GM21576 (cell line): ENCODE results near the gene USP47.
"Not testable (repeated sequence)": the region's sequence is repeated elsewhere in the genome, so short reads cannot be mapped to it uniquely, and the experiment has no call there.

Experiments used
- ATAC-seq: cut with Tn5 transposase; IDR thresholded peaks from one replicate; pipeline ENCODE4 v1.9.1; 2021; ENCODE audit warnings: mild to moderate bottlenecking, moderate library complexity; ENCODE audit not compliant: unreplicated experiment

The USP47 gene

GRCh38 chr11:11821899-11822298 is 19.9 kb upstream of the USP47 start:
- no peak for ATAC-seq

- no peak for ATAC-seq
These were observed 18.8 kb upstream of the USP47 start for GRCh38 chr11:11822946-11823345.

GRCh38 chr11:11826260-11826659 is 15.5 kb upstream of the USP47 start:
- no peak for ATAC-seq

GRCh38 chr11:11827272-11827671 is 14.5 kb upstream of the USP47 start:
- ATAC-seq, result no peak

GRCh38 chr11:11831406-11831805 is 10.4 kb upstream of the USP47 start:
- not testable (repeated sequence) for ATAC-seq

GRCh38 chr11:11836676-11837231 is 5.0 kb upstream of the USP47 start:
- no peak for ATAC-seq

- no peak for ATAC-seq
These were observed 2.1 kb upstream of the USP47 start for GRCh38 chr11:11839718-11840117.

GRCh38 chr11:11841116-11841722 is 553 bp upstream of the USP47 start:
- ATAC-seq, result peak; percentile 31

GRCh38 chr11:11842421-11843008 is 743 bp downstream of the USP47 start:
- ATAC-seq, result peak; percentile 44

- ATAC-seq, result no peak
These were observed 1.4 kb downstream of the USP47 start for GRCh38 chr11:11843211-11843621.

GRCh38 chr11:11843642-11844041 is 1.9 kb downstream of the USP47 start:
- ATAC-seq, result no peak

- no peak for ATAC-seq
These were observed 2.5 kb downstream of the USP47 start for GRCh38 chr11:11844272-11844671.

- ATAC-seq, result no peak
These were observed 3.3 kb downstream of the USP47 start for GRCh38 chr11:11845071-11845470.

- no peak for ATAC-seq
These were observed 3.8 kb downstream of the USP47 start for GRCh38 chr11:11845551-11845950.

- no peak for ATAC-seq
These were observed 5.3 kb downstream of the USP47 start for GRCh38 chr11:11847082-11847481.

GRCh38 chr11:11848891-11849746 is 7.3 kb downstream of the USP47 start:
- peak; percentile 72 for ATAC-seq

GRCh38 chr11:11850668-11851067 is 8.9 kb downstream of the USP47 start:
- ATAC-seq, result no peak

- ATAC-seq, result no peak
These were observed 14.9 kb downstream of the USP47 start for GRCh38 chr11:11856638-11857037.

GRCh38 chr11:11857769-11858168 is 16.0 kb downstream of the USP47 start:
- no peak for ATAC-seq

GRCh38 chr11:11858676-11859075 is 16.9 kb downstream of the USP47 start:
- no peak for ATAC-seq

GRCh38 chr11:11860103-11860979 is 18.6 kb downstream of the USP47 start:
- ATAC-seq, result no peak
